HFFc6 (cell line): ENCODE results near the gene SIAH2. TPM values are rescaled to one million over a fixed set of nuclear protein-coding genes. Genes with fewer than 3 reads are reported as not detected.

Experiments
- DNase-seq: peaks from one replicate; pipeline ENCODE4 v3.0.0-alpha.2; 2018
- H3K27ac Mint-ChIP-seq: 2 replicates; pipeline ENCODE4 v1.8.0; 2020; ENCODE audit warnings: mild to moderate bottlenecking, mixed read lengths
- H3K27me3 Mint-ChIP-seq: 2 replicates; pipeline ENCODE4 v1.8.0; 2021; ENCODE audit warnings: mild to moderate bottlenecking, moderate library complexity, mixed read lengths; ENCODE audit not compliant: insufficient read depth
- H3K36me3 Mint-ChIP-seq: 2 replicates; pipeline ENCODE4 v1.8.0; 2021; ENCODE audit warnings: low read depth, mixed read lengths
- H3K4me1 Mint-ChIP-seq: 2 replicates; pipeline ENCODE4 v1.8.0; 2020; ENCODE audit warnings: low read depth, mixed read lengths
- H3K4me3 Mint-ChIP-seq: 2 replicates; pipeline ENCODE4 v1.8.0; 2020; ENCODE audit warnings: mild to moderate bottlenecking, moderate library complexity, mixed read lengths
- H3K9me3 Mint-ChIP-seq: 2 replicates; pipeline ENCODE4 v1.8.0; 2020; ENCODE audit warnings: mild to moderate bottlenecking, mixed read lengths
- total RNA-seq, 6 experiments: library from RNA; stranded (reverse); fragmentation: NEBNext Ultra II Directional; extraction: Animal tissue kit (Norgen Biotek cat#: 25700); gene quantifications; 2 replicates in 1 of 6; 3 replicates in 5 of 6; pipeline ENCODE4 v1.2.3, GENCODE V29; 2021
- TF ChIP-seq, protein P1 (sequence below): fragments of 200-600 bp; sonication (generic); IDR thresholded peaks from 2 replicates; pipeline ENCODE4 v1.5.0; 2021; ENCODE audit warnings: antibody characterized with exemption, mild to moderate bottlenecking

The SIAH2 gene
- total RNA-seq, 6 experiments from 2014 or later, result 14.6 to 18.2 (median 15.9) TPM

DNA sequence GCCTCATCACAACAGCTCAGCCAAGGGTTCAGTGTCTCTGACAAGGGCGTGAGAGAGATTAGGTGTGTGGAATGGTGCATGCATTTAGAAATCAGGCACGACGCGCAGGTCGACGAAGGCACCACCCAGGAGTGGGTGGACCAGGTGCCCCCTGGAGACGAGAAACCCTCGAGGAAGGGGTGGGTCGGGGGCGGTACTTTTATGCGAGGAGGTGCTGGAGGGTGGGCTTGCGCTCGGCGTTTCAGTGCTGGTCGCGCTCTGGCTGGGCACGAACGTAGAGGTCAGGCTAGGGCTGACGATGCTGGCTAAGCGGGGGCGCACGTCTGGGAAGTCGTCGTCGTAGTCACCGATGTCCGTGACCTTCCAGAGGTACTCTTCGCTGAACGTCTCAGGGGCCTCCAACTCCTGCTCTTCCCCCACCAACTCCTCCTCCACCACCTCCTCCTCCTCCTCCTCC lies 59.6 kb downstream of the SIAH2 start:
- TF ChIP-seq, protein P1, sequence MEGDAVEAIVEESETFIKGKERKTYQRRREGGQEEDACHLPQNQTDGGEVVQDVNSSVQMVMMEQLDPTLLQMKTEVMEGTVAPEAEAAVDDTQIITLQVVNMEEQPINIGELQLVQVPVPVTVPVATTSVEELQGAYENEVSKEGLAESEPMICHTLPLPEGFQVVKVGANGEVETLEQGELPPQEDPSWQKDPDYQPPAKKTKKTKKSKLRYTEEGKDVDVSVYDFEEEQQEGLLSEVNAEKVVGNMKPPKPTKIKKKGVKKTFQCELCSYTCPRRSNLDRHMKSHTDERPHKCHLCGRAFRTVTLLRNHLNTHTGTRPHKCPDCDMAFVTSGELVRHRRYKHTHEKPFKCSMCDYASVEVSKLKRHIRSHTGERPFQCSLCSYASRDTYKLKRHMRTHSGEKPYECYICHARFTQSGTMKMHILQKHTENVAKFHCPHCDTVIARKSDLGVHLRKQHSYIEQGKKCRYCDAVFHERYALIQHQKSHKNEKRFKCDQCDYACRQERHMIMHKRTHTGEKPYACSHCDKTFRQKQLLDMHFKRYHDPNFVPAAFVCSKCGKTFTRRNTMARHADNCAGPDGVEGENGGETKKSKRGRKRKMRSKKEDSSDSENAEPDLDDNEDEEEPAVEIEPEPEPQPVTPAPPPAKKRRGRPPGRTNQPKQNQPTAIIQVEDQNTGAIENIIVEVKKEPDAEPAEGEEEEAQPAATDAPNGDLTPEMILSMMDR, result no peak
- peak overlapping the region; percentile 96 for H3K4me3 Mint-ChIP-seq
- no peaks in the 10 kb centered on the region for H3K9me3 Mint-ChIP-seq
- peaks cover 11% of the 10 kb centered on the region for H3K4me1 Mint-ChIP-seq
- peaks cover 2% of the 10 kb centered on the region; the same call in 1 of the 2 replicates for H3K27me3 Mint-ChIP-seq
- DNase-seq, result no peak
- peak overlapping the region; percentile 96 for H3K27ac Mint-ChIP-seq
- no peaks in the 10 kb centered on the region for H3K36me3 Mint-ChIP-seq

DNA sequence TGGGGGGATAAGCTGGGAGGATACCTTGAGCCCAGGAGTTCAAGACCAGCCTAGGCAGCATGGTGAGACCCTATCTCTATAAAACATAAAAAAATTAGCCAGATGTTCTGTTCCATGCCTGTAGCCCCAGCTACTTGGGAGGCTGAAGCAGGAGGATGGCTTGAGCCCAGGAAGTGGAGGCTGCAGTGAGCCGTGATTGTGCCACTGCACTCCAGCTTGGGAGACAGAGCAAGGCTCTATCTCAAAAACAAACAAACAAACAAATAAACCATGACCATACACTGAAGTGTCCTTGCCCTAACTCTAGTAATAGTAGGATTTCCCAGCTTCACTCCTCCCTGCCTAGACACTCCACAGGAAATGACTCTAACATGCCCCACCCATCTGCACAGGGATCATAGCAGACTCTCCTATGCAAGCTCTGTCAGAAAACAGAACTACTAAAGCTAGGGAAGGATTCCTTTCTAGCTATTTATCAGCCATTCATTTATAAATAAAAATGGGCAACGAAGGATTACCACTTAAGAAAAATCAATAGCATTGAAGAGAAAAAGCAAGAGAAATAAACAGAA lies 63.8 kb downstream of the SIAH2 start:
- H3K36me3 Mint-ChIP-seq, result no peaks in the 10 kb centered on the region
- H3K4me1 Mint-ChIP-seq, result peaks cover 20% of the 10 kb centered on the region
- peak; percentile 26 for DNase-seq

GRCh38 chr3:150697646-150698045 lies 65.3 kb downstream of the SIAH2 start:
- H3K9me3 Mint-ChIP-seq, result no peaks in the 10 kb centered on the region
- no peak overlapping the region for H3K27ac Mint-ChIP-seq
- peak; percentile 49 for DNase-seq
- no peaks in the 10 kb centered on the region for H3K36me3 Mint-ChIP-seq
- no peaks in the 10 kb centered on the region; the same call in 1 of the 2 replicates for H3K27me3 Mint-ChIP-seq
- TF ChIP-seq, protein P1, result no peak
- no peak overlapping the region for H3K4me3 Mint-ChIP-seq
- peaks cover 20% of the 10 kb centered on the region for H3K4me1 Mint-ChIP-seq

More for the DNA sequence above, 63.8 kb downstream of the SIAH2 start:
- no peaks in the 10 kb centered on the region; the same call in none of the 2 replicates for H3K27me3 Mint-ChIP-seq
- peak overlapping the region; percentile 57; the same call in 1 of the 2 replicates for H3K4me3 Mint-ChIP-seq
- H3K9me3 Mint-ChIP-seq, result no peaks in the 10 kb centered on the region
- TF ChIP-seq, protein P1, result no peak
- 0 out of 2 replicates have a peak overlapping the region, but pooled peaks have one; percentile 10 for H3K27ac Mint-ChIP-seq

DNA sequence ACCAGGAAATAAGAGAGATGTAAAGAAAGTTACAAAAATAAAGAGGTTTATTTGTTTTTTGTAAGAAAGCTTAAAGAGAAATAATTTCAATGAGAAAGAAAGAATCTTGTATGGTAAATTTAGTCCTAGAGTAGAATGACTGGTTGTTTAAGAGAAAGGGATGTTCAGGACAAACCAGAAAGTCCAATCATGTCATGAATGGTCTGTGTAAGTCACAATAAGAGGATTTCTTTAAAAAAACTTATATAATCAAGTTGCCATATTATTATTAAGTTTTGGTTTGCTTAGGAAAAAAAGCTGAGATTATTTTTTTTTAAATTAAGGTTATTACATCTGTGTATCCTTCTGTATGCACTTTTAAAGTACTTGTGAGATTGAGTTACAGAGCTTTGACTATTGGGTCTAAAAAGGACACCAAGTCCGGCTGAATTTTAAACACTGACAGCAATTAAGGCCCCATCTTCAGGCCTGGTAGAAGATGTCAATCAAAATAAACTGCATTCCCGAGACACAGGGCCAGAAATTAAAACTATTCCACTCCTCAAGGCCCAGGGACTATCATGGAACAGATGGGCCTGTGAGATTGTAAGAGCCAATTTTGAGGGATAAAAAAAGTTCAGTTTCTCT lies 71.4 kb downstream of the SIAH2 start:
- H3K4me1 Mint-ChIP-seq, result no peaks in the 10 kb centered on the region

More for the DNA sequence above, 71.4 kb downstream of the SIAH2 start:
- no peak for DNase-seq
- Mint-ChIP-seq H3K4me3 (no peak overlapping the region), H3K36me3 (no peaks in the 10 kb centered on the region), H3K9me3 (peaks cover 12% of the 10 kb centered on the region), H3K27ac (no peak overlapping the region), H3K27me3 (peaks cover 7% of the 10 kb centered on the region)
- TF ChIP-seq, protein P1, result no peak

Other genes starting within 250 kb of the SIAH2 start
- 100 to 1,000 TPM; 108 to 122 (median 112) TPM for gene SERP1, start 216.7 kb downstream of the SIAH2 start, total RNA-seq
- gene EIF2A, start 216.4 kb downstream of the SIAH2 start, total RNA-seq, result 10 to 100 TPM; 69.6 to 85.9 (median 75.0) TPM
- 100 to 1,000 TPM; 144 to 189 (median 180) TPM for gene SELENOT, start 159.8 kb downstream of the SIAH2 start, total RNA-seq
- under 1 TPM in 1 of 6 experiments, not detected in 5; 0.30 TPM for gene ERICH6, start 59.2 kb downstream of the SIAH2 start, total RNA-seq
- not detected for gene MINDY4B, start 142.3 kb upstream of the SIAH2 start, total RNA-seq
- gene CLRN1, start 209.6 kb upstream of the SIAH2 start, total RNA-seq, result not detected